K562 (cell line): ENCODE data around the gene TNP1. TPM values are rescaled to one million over a fixed set of nuclear protein-coding genes. Genes with fewer than 3 reads are reported as not detected.
A peak's percentile ranks its signal among the peaks of the same experiment; 100 is the strongest.

Source experiments
- ATAC-seq: fragments of 200-7000 bp; cut with Tn5 transposase; 3 replicates; pipeline ENCODE4 v1.9.1; 2020; ENCODE audit warnings: moderate library complexity
- BruUV-seq: library from RNA; stranded (reverse); fragments of 400-500 nt; replicated peaks from 2 replicates; lab custom pipeline; 2021; lab: Mats Ljungman, UMichigan
- CTCF ChIA-PET: fragments of 300-600 bp; formaldehyde crosslinking; extraction: SDS; loops from one replicate; lab custom pipeline; 2021; ENCODE audit warnings: low intra/inter-chr PET ratio; lab: Yijun Ruan, JAX
- POLR2A ChIA-PET: fragments of 300-600, 350-650 bp; sonication (Branson Sonifier 250); formaldehyde crosslinking; extraction: SDS; loops from one replicate; lab custom pipeline; 2021; ENCODE audit warnings: antibody characterized with exemption, inconsistent platforms; lab: Yijun Ruan, JAX
- DNase-seq, 4 experiments: peaks; one replicate each; pipeline versions ENCODE4 v3.0.0 to v3.0.0-alpha.2; 2011 to 2018; ENCODE audit warnings: low spot score in 3 of 4, mixed read lengths in 3 of 4; ENCODE audit errors: extremely low read depth in 1 of 4
- FAIRE-seq: peaks from 2 replicates; lab custom pipeline; 2011; peaks lifted over from hg19 to GRCh38; lab: Jason Lieb, UNC
- H2AFZ ChIP-seq: 2 replicates; pipeline ENCODE4 v1.6.0; 2011; ENCODE audit warnings: low read depth, low read length, control low read depth, inconsistent platforms
- H3K27ac ChIP-seq: fragments of 200-600 bp; 3 replicates; pipeline ENCODE4 v1.8.0; 2011; ENCODE audit warnings: low read depth, mild to moderate bottlenecking, control low read depth, inconsistent platforms, low read length, moderate library complexity, mixed read lengths; ENCODE audit errors: extremely low read depth
- H3K27me3 ChIP-seq, 2 experiments: fragments of 300-600 bp in 1 of 2; 2 replicates in 1 of 2; 3 replicates in 1 of 2; pipeline versions ENCODE4 v1.6.0 to v1.8.0; 2011; ENCODE audit warnings: inconsistent platforms in 2 of 2, low read length in 2 of 2, mild to moderate bottlenecking in 1 of 2, mixed read lengths in 1 of 2, moderate library complexity in 1 of 2; ENCODE audit not compliant: control insufficient read depth in 2 of 2, insufficient read depth in 2 of 2
- H3K36me3 ChIP-seq: fragments of 300-600 bp; 3 replicates; pipeline ENCODE4 v1.8.0; 2011; ENCODE audit warnings: mild to moderate bottlenecking, low read length, inconsistent platforms; ENCODE audit not compliant: control insufficient read depth, insufficient read depth
- H3K4me1 ChIP-seq, 2 experiments: fragments of 200-600 bp in 1 of 2; replicated peaks in 1 of 2; 2 replicates in 1 of 2; 3 replicates in 1 of 2; pipeline versions ENCODE4 v1.5.1 to v1.8.0; 2011; ENCODE audit warnings: inconsistent platforms in 2 of 2, low read length in 2 of 2, mild to moderate bottlenecking in 1 of 2, mixed read lengths in 1 of 2, moderate library complexity in 1 of 2; ENCODE audit not compliant: control insufficient read depth in 2 of 2, insufficient read depth in 2 of 2
- H3K4me2 ChIP-seq: 2 replicates; pipeline ENCODE4 v1.6.1; 2011; ENCODE audit warnings: low read length, control low read depth, inconsistent platforms, mixed read lengths; ENCODE audit not compliant: insufficient read depth
- H3K4me3 ChIP-seq: fragments of 200-600 bp; sonication (generic), shearing (Covaris generic); 2 replicates; pipeline ENCODE4 v1.5.1; 2016; ENCODE audit warnings: control low read depth, inconsistent platforms
- H3K79me2 ChIP-seq: fragments of 200-600 bp; 3 replicates; pipeline ENCODE4 v1.8.0; 2011; ENCODE audit warnings: low read length, inconsistent platforms; ENCODE audit not compliant: control insufficient read depth, insufficient read depth
- H3K9ac ChIP-seq, 2 experiments: 2 replicates each; pipeline versions ENCODE4 v1.6.0 to v1.6.1; 2011; ENCODE audit warnings: low read depth in 2 of 2, low read length in 2 of 2, control low read depth in 1 of 2, inconsistent platforms in 1 of 2, mild to moderate bottlenecking in 1 of 2, mixed read lengths in 1 of 2; ENCODE audit not compliant: insufficient read depth in 1 of 2
- H3K9me1 ChIP-seq: one replicate; pipeline ENCODE4 v1.6.0; 2011; ENCODE audit warnings: inconsistent platforms, mild to moderate bottlenecking, low read length, moderate library complexity; ENCODE audit not compliant: control insufficient read depth, insufficient read depth
- H3K9me3 ChIP-seq: replicated peaks from 2 replicates; pipeline ENCODE4 v1.5.1; 2011; ENCODE audit warnings: low read depth, low read length, inconsistent platforms; ENCODE audit not compliant: control insufficient read depth, insufficient read depth
- H4K20me1 ChIP-seq: replicated peaks from 2 replicates; pipeline ENCODE4 v1.6.1; 2011; ENCODE audit warnings: low read length, inconsistent platforms, mixed read lengths; ENCODE audit not compliant: control insufficient read depth, insufficient read depth
- CBFA2T2 ChIP-seq: fragments of 450-650 bp; conservative IDR thresholded peaks from 2 replicates; pipeline ENCODE4 v1.6.1; 2017; ENCODE audit warnings: mild to moderate bottlenecking
- CBFA2T3 ChIP-seq: fragments of 450-650 bp; IDR thresholded peaks from 2 replicates; pipeline ENCODE4 v1.6.1; 2017
- EP300 ChIP-seq: IDR thresholded peaks from 2 replicates; pipeline ENCODE4 v1.6.1; 2012; ENCODE audit warnings: low read length, improper control_type of control experiment
- FOSL1 ChIP-seq: fragments of 200-800 bp; sonication (Bioruptor generic); conservative IDR thresholded peaks from 2 replicates; pipeline ENCODE4 v1.6.1; 2016; ENCODE audit warnings: missing genetic modification characterization, missing compliant biosample characterization
- MTA1 ChIP-seq: fragments of 450-650 bp; IDR thresholded peaks from 2 replicates; pipeline ENCODE4 v1.6.1; 2017; ENCODE audit warnings: borderline replicate concordance
- NBN ChIP-seq: fragments of 450-650 bp; IDR thresholded peaks from 2 replicates; pipeline ENCODE4 v1.6.1; 2016; ENCODE audit warnings: low read depth, mild to moderate bottlenecking
- SIX5 ChIP-seq, 2 experiments: IDR thresholded peaks; 2 replicates each; pipeline ENCODE4 v1.6.1; 2011; ENCODE audit warnings: low read length in 2 of 2, borderline replicate concordance in 1 of 2, low read depth in 1 of 2, mild to moderate bottlenecking in 1 of 2, moderate library complexity in 1 of 2; ENCODE audit not compliant: insufficient read depth in 1 of 2
- SMAD4 ChIP-seq: fragments of 250-450 bp; sonication (Bioruptor Pico); conservative IDR thresholded peaks from 2 replicates; pipeline ENCODE4 v1.8.0; 2021; ENCODE audit warnings: inconsistent platforms, mild to moderate bottlenecking, moderate library complexity
- WGBS: fragments of 100-300 bp; shearing (Covaris generic); methylation state at CpG from one replicate; pipeline ENCODE4 v1.1.6; 2016; ENCODE audit warnings: low coverage, mixed read lengths; ENCODE audit not compliant: insufficient coverage; ENCODE audit errors: missing lambda C conversion rate; 5-methylcytosine and 5-hydroxymethylcytosine counted together
- in situ Hi-C: fragments of 300-500 bp; cut with MboI; formaldehyde crosslinking; loops from 4 replicates; pipeline ENCODE4 v1.15.0; 2018; ENCODE audit warnings: inconsistent platforms, mixed read lengths
- intact Hi-C: fragments of 100-400 bp; cut with micrococcal nuclease; formaldehyde crosslinking; loops from 2 replicates; pipeline ENCODE4 v1.14.2; 2022
- polyA plus RNA-seq, 8 experiments: library from polyadenylated mRNA; depleted of rRNA in 4 of 8; stranded (reverse) in 5 of 8; unstranded in 3 of 8; fragments of >200 nt; fragmentation: Nextera tagmentation in 2 of 8; fragmentation: Illumina TruSeq in 1 of 8; extraction: Ambion mirVana in 2 of 8; extraction: Trizol in 1 of 8; gene quantifications; 2 replicates each; pipeline versions ENCODE4 v1.2.1 to v1.2.3, GENCODE V29; 2011 to 2014; ENCODE audit warnings: inconsistent platforms in 1 of 8, missing spikeins in 1 of 8
- total RNA-seq, 7 experiments: library from RNA; depleted of rRNA in 6 of 7; stranded (reverse); fragments of >200 nt in 6 of 7; fragmentation: Illumina TruSeq in 2 of 7; extraction: Trizol in 2 of 7; gene quantifications; 2 replicates each; pipeline versions ENCODE4 v1.2.1 to v1.2.3, GENCODE V29; 2011 to 2021; ENCODE audit warnings: low replicate concordance in 1 of 7
- TF ChIP-seq, protein P1 (sequence below): fragments of 200-800 bp; sonication (Bioruptor generic); IDR thresholded peaks from 2 replicates; pipeline ENCODE4 v1.6.1; 2017; ENCODE audit warnings: missing genetic modification characterization, missing compliant biosample characterization
- TF ChIP-seq, protein P2 (sequence below): fragments of 200-400 bp; formaldehyde crosslinking; IDR thresholded peaks from 2 replicates; pipeline ENCODE4 v1.6.1; 2017; ENCODE audit warnings: mild to moderate bottlenecking, low read depth, low read length, moderate library complexity
- TF ChIP-seq, protein P3 (sequence below): fragments of 250-450 bp; sonication (Bioruptor Pico); IDR thresholded peaks from 2 replicates; pipeline ENCODE4 v1.5.0; 2020; ENCODE audit warnings: mild to moderate bottlenecking
- TF ChIP-seq, protein P4 (sequence below): sonication (generic); formaldehyde crosslinking; IDR thresholded peaks from 2 replicates; pipeline ENCODE4 v1.9.0; 2022; ENCODE audit warnings: mild to moderate bottlenecking, missing genetic modification reagents

Gene TNP1
- total and polyA plus RNA-seq, 9 of the 15 experiments (the other 6 are each of a cell fraction or from before 2014, with no cell fraction given), result not detected

DNA sequence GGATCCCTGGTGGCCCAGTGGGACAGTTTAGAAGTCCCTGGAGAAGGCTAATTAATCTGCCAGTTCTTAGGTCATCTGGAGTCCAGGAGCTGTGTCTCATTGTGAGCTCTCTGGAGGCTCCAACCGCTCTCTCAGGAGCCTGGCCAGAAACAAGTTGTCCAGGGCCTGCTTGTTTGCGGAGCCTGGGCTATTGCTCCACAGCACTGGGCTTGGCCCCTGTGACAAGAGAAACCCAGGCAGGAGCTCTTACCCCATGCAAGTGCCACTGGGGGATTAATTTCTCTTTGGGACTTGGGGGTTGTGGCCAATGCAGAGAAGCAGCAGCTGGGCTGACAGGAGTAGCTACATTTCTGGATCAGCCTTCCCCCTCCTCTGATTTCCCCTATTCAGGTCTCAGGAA is 24.5 kb upstream of the TNP1 start:
- in situ Hi-C loops, result no loop called here
- POLR2A ChIA-PET, result no interaction called here

DNA sequence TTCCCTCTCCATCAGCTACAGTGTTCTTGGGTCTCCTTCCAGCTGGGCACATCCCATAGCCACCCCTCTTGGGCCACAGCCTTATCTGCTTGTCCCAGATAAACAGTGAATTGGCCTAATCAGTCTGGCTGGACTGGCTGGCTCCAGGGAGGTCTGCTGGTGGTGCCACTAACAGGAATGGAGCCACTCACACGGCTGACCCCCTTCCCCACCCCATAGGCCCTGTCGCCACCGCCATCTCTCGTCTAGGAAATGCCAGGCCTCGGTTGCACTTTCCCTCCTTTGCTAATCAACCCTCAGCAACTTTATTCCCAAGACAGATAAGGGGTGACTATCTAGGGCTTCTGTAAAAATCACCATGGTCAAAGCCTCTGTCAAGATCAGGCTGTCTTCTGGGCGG is 23.0 kb upstream of the TNP1 start:
- H3K27me3 ChIP-seq, result no peaks in the 10 kb centered on the region
- 0% methylated on average over 4 of the region's 6 CpGs for whole genome bisulfite sequencing
- peak overlapping the region; percentile 41 to 69; a peak in 3 of 4 replicates for H3K9ac ChIP-seq
- H3K9me3 ChIP-seq, result no peaks in the 10 kb centered on the region
- in situ Hi-C loops, result no loop called here
- H3K4me3 ChIP-seq, result no peak overlapping the region
- no peaks in the 10 kb centered on the region for H3K36me3 ChIP-seq
- peaks cover 48 to 59% of the 10 kb centered on the region in 2 experiments for H3K4me1 ChIP-seq
- CTCF ChIA-PET, result no interaction called here
- no TSS peak for BruUV-seq
- no peaks in the 10 kb centered on the region for H3K79me2 ChIP-seq
- no peaks in the 10 kb centered on the region for H3K9me1 ChIP-seq
- peak overlapping the region; percentile 70; the same call in 2 of the 3 replicates for H3K27ac ChIP-seq
- H3K4me2 ChIP-seq, result peak overlapping the region; percentile 53; the same call in 1 of the 2 replicates
- intact Hi-C loops, result no loop called here
- peak; percentile 36 to 65 (median 48) for DNase-seq
- peak; percentile 16 for ATAC-seq
- no peaks in the 10 kb centered on the region for H4K20me1 ChIP-seq
- peak overlapping the region; percentile 63 for H2AFZ ChIP-seq
- FAIRE-seq, result peak; percentile 80
- POLR2A ChIA-PET, result no interaction called here
- TF ChIP-seq MTA1, result 0 out of 2 replicates have a peak, but pooled peaks have one; percentile 25
- peak; percentile 73 for TF ChIP-seq CBFA2T2
- TF ChIP-seq, protein P1, sequence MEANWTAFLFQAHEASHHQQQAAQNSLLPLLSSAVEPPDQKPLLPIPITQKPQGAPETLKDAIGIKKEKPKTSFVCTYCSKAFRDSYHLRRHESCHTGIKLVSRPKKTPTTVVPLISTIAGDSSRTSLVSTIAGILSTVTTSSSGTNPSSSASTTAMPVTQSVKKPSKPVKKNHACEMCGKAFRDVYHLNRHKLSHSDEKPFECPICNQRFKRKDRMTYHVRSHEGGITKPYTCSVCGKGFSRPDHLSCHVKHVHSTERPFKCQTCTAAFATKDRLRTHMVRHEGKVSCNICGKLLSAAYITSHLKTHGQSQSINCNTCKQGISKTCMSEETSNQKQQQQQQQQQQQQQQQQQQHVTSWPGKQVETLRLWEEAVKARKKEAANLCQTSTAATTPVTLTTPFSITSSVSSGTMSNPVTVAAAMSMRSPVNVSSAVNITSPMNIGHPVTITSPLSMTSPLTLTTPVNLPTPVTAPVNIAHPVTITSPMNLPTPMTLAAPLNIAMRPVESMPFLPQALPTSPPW, result peak; percentile 29; the same call in 1 of the 2 replicates
- 0 out of 2 replicates have a peak, but pooled peaks have one; percentile 13 for TF ChIP-seq FOSL1 (tag)
- TF ChIP-seq, protein P2, sequence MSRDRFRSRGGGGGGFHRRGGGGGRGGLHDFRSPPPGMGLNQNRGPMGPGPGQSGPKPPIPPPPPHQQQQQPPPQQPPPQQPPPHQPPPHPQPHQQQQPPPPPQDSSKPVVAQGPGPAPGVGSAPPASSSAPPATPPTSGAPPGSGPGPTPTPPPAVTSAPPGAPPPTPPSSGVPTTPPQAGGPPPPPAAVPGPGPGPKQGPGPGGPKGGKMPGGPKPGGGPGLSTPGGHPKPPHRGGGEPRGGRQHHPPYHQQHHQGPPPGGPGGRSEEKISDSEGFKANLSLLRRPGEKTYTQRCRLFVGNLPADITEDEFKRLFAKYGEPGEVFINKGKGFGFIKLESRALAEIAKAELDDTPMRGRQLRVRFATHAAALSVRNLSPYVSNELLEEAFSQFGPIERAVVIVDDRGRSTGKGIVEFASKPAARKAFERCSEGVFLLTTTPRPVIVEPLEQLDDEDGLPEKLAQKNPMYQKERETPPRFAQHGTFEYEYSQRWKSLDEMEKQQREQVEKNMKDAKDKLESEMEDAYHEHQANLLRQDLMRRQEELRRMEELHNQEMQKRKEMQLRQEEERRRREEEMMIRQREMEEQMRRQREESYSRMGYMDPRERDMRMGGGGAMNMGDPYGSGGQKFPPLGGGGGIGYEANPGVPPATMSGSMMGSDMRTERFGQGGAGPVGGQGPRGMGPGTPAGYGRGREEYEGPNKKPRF, result no peak
- TF ChIP-seq EP300, result peak; percentile 61
- TF ChIP-seq, protein P3, sequence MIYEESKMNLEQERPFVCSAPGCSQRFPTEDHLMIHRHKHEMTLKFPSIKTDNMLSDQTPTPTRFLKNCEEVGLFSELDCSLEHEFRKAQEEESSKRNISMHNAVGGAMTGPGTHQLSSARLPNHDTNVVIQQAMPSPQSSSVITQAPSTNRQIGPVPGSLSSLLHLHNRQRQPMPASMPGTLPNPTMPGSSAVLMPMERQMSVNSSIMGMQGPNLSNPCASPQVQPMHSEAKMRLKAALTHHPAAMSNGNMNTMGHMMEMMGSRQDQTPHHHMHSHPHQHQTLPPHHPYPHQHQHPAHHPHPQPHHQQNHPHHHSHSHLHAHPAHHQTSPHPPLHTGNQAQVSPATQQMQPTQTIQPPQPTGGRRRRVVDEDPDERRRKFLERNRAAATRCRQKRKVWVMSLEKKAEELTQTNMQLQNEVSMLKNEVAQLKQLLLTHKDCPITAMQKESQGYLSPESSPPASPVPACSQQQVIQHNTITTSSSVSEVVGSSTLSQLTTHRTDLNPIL, result no peak
- peak; percentile 84 for TF ChIP-seq CBFA2T3
- TF ChIP-seq SMAD4 (CRISPR knock-in tag), result peak; percentile 88

More for the DNA sequence above, 24.5 kb upstream of the TNP1 start:
- no peak overlapping the region for H3K4me2 ChIP-seq
- H3K9me3 ChIP-seq, result no peaks in the 10 kb centered on the region
- H2AFZ ChIP-seq, result peak overlapping the region; percentile 56
- intact Hi-C loops, result no loop called here
- H3K79me2 ChIP-seq, result no peaks in the 10 kb centered on the region
- H3K9ac ChIP-seq, result peak overlapping the region in 1 of 2 experiments; percentile 73; a peak in 2 of 4 replicates
- H3K4me3 ChIP-seq, result no peak overlapping the region
- WGBS, result no CpG with 5 or more reads among the region's 2 CpGs
- no peaks in the 10 kb centered on the region for H4K20me1 ChIP-seq
- peak overlapping the region; percentile 4; the same call in 1 of the 3 replicates for H3K27ac ChIP-seq
- H3K4me1 ChIP-seq, result peaks cover 48 to 54% of the 10 kb centered on the region in 2 experiments
- no TSS peak for BruUV-seq
- H3K9me1 ChIP-seq, result no peaks in the 10 kb centered on the region
- FAIRE-seq (no peak), DNase-seq (no peak), ATAC-seq (no peak)
- CTCF ChIA-PET, result no interaction called here
- H3K27me3 ChIP-seq, result no peaks in the 10 kb centered on the region
- TF ChIP-seq SIX5 (IDR thresholded peaks at IDR 0.05; ENCODE audit: borderline replicate concordance in 1 of 2, insufficient read depth in 1 of 2, low read depth in 1 of 2, low read length in 2 of 2) (no peak), NBN (no peak)
- TF ChIP-seq, protein P4, sequence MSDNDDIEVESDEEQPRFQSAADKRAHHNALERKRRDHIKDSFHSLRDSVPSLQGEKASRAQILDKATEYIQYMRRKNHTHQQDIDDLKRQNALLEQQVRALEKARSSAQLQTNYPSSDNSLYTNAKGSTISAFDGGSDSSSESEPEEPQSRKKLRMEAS, result no peak
- no peaks in the 10 kb centered on the region for H3K36me3 ChIP-seq
